DMS114 treated with DMSO at 0.1 percent for 48 hours (cell line): Measurements from ENCODE around the gene NADK2.
A peak's percentile ranks its signal among the peaks of the same experiment; 100 is the strongest.

ENCODE experiments used
- DNase-seq: peaks from one replicate; lab custom pipeline; 2025; ENCODE audit not compliant: unreplicated experiment; lab: John Stamatoyannopoulos, UW

The NADK2 gene

GRCh38 chr5:36246036-36246800 lies 4.5 kb upstream of the NADK2 start:
- DNase-seq: no peak

GRCh38 chr5:36244076-36244475 lies 2.4 kb upstream of the NADK2 start:
- DNase-seq: no peak

GRCh38 chr5:36243653-36244052 lies 1.9 kb upstream of the NADK2 start:
- no peak for DNase-seq

GRCh38 chr5:36242534-36243485 lies 1.1 kb upstream of the NADK2 start:
- DNase-seq: no peak

- DNase-seq: peak; percentile 51
Observed at GRCh38 chr5:36240779-36241630, 720 bp downstream of the NADK2 start.

- DNase-seq: no peak
Observed at GRCh38 chr5:36239370-36240293, 2.1 kb downstream of the NADK2 start.

GRCh38 chr5:36238502-36239295 lies 3.0 kb downstream of the NADK2 start:
- DNase-seq: no peak

DNA sequence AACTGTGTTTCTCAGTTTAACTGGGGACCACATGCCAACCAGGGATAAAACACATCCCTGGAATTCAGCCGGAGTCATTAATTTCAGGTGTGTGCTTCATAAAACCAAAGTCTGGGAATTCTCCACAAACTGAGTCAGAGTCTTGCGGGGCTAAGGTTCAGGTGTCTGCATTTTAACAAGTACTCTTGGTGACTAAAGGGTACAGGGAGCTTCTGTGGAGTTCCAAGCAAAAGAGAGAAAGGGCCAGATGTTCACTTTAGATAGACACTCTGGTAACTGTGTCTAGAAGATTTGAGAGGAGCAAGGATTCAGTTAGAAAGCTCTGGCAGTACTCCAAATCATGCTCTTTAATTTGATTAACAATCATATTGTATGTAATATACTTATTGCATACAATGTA lies 4.0 kb downstream of the NADK2 start:
- no peak for DNase-seq

DNA sequence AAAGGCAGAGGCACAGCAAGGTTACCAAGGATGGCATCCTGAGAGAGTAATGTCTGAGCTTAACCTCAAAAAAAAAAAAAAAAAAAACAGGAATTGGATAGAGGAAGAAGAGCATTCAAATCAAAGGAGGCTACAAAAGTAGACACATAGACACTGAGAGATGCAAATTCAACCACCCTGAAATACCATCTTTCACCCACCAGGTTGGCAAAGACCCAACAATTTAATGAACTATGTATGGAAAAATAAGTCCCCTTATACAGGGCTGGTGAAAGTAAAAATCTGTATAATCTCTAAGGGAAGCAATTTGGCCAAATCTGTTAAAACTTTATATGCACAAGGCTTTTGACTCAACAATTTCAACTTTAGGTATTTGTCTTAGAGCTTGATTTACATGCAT lies 4.9 kb downstream of the NADK2 start:
- DNase-seq: no peak

GRCh38 chr5:36232533-36232932 lies 9.2 kb downstream of the NADK2 start:
- no peak for DNase-seq

GRCh38 chr5:36230151-36230790 lies 11.5 kb downstream of the NADK2 start:
- DNase-seq: no peak

DNA sequence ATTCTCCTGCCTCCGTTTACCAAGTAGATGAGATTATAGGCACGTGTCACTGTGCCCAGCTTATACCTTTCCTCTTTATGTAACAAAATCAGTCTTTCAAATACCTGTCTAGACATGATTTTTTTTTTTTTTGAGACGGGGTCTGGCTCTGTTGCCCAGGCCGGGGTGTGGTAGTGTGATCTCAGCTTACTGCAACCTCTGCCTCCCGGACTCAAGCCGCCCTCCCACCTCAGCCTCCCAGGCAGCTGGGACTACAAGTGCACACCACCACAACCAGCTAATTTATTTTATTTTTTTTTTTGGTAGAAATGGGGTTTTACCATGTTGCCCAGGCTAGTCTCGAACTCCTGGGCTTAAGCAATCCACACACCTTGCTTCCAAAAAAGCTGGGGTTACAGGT lies 13.2 kb downstream of the NADK2 start:
- no peak for DNase-seq

GRCh38 chr5:36227046-36227445 lies 14.7 kb downstream of the NADK2 start:
- no peak for DNase-seq

DNA sequence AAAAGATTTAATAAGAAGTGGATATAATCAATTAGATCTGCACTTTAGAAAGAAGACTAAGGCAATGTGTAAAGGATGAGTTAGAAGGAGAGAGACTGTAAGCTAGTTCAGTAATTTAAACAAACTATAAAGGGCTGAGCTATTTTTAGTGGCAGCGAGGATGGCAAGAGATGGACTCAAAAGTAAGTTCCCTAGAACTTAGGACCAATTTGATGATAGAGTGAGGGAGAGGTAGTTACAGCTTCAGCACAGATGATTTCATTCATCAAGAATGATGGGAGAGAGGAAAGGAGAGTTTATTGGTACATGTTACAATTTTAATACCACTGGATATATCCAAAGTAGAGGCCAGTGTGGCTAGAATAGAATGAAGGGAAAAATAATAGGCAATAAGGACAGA lies 19.1 kb downstream of the NADK2 start:
- no peak for DNase-seq

- DNase-seq: no peak
Observed at GRCh38 chr5:36217988-36218387, 23.7 kb downstream of the NADK2 start.

- DNase-seq: no peak
Observed at GRCh38 chr5:36217567-36217966, 24.2 kb downstream of the NADK2 start.

- no peak for DNase-seq
Observed at GRCh38 chr5:36215910-36216309, 25.8 kb downstream of the NADK2 start.

GRCh38 chr5:36214436-36214835 lies 27.3 kb downstream of the NADK2 start:
- DNase-seq: no peak

DNA sequence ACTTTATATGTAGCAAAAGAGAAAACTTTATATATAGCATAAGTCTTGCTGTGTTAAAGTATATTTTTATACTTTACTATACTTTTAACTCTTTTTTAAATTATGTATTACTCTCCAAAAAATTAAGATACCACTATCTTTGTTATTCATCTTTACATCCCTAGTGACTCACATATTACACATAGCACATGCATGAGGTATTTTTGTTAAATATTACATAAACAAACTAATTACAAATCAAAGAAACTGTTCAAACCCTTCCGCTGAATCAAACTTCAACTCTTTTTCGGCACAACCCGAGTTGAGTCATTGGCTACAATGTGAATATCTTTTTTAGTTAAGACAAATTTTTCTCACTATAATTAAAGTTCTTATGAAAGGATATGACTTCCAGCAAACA lies 32.1 kb downstream of the NADK2 start:
- DNase-seq: no peak
